Measurements from ENCODE around the gene RPS10.

GRCh38 chr6:34389034-34389433 lies 36.8 kb downstream of the RPS10 start:
- no peak for TF ChIP-seq GATA2 (IDR thresholded peaks at IDR 0.05; ENCODE audit: low read depth, low read length)
- no peak for TF ChIP-seq GATA3 (IDR thresholded peaks at IDR 0.05; ENCODE audit: low read depth, low read length)

Measured in SH-SY5Y (cell line).